Stimulated activated CD8-positive, alpha-beta memory T cell treated with anti-CD3 and anti-CD28 coated beads, Interleukin-15, amount 100 ng/mL, for 1 hour (primary cell): Measurements from ENCODE around the gene OR10A3.
"Not testable (repeated sequence)": the region's sequence is repeated elsewhere in the genome, so short reads cannot be mapped to it uniquely, and the experiment has no call there.

Experiments used
- DNase-seq: peaks from one replicate; pipeline ENCODE4 v3.0.0-alpha.2; 2020; ENCODE audit warnings: low read depth

Gene OR10A3

GRCh38 chr11:7941608-7942007, at the start of gene OR10A3:
TSS of gene OR10A3 (minus strand) at chr11:7941708. CDS start at chr11:7939520, 2,188 bp downstream.
- DNase-seq = no peak

GRCh38 chr11:7987560-7987883, 46.0 kb upstream of the OR10A3 start:
- not testable (repeated sequence) for DNase-seq

- DNase-seq = peak; percentile 75
These were observed 45.5 kb upstream of the OR10A3 start, which contains the start of gene EIF3F for GRCh38 chr11:7986768-7987559. TSS of gene EIF3F (plus strand) at chr11:7987337. CDS start at chr11:7987353, 16 bp downstream.

- DNase-seq = no peak
These were observed 42.5 kb upstream of the OR10A3 start for GRCh38 chr11:7983832-7984590.

GRCh38 chr11:7982582-7983119, 41.1 kb upstream of the OR10A3 start:
- no peak for DNase-seq

GRCh38 chr11:7981619-7982157, 40.2 kb upstream of the OR10A3 start:
- DNase-seq = no peak

- DNase-seq = no peak
These were observed 35.9 kb upstream of the OR10A3 start for GRCh38 chr11:7977232-7977917.

- DNase-seq = no peak
These were observed 33.2 kb upstream of the OR10A3 start for GRCh38 chr11:7974668-7975067.

GRCh38 chr11:7973011-7973410, 31.5 kb upstream of the OR10A3 start:
- DNase-seq = no peak

- DNase-seq = no peak
These were observed 30.3 kb upstream of the OR10A3 start for GRCh38 chr11:7971846-7972245.

GRCh38 chr11:7969756-7970646, 28.5 kb upstream of the OR10A3 start:
- DNase-seq = no peak

GRCh38 chr11:7968686-7969085, 27.2 kb upstream of the OR10A3 start:
- no peak for DNase-seq

- no peak for DNase-seq
These were observed 26.3 kb upstream of the OR10A3 start for GRCh38 chr11:7967826-7968225.

- no peak for DNase-seq
These were observed 25.6 kb upstream of the OR10A3 start for GRCh38 chr11:7967097-7967496.

GRCh38 chr11:7965386-7965785, 23.9 kb upstream of the OR10A3 start, which contains the start of gene NLRP10:
TSS of gene NLRP10 (minus strand) at chr11:7965447. CDS start at chr11:7963495, 1,952 bp downstream.
- DNase-seq = no peak

GRCh38 chr11:7964873-7965272, 23.4 kb upstream of the OR10A3 start:
- no peak for DNase-seq

- DNase-seq = no peak
These were observed 22.8 kb upstream of the OR10A3 start for GRCh38 chr11:7964261-7964660.

- DNase-seq = no peak
These were observed 13.7 kb upstream of the OR10A3 start for GRCh38 chr11:7955191-7955590.

GRCh38 chr11:7949934-7950333, 8.4 kb upstream of the OR10A3 start:
- DNase-seq = no peak

- DNase-seq = no peak
These were observed 2.6 kb upstream of the OR10A3 start for GRCh38 chr11:7944123-7944522.

- no peak for DNase-seq
These were observed 362 bp downstream of the OR10A3 start for GRCh38 chr11:7941146-7941545.
